HepG2 (cell line): Measurements from ENCODE around the gene TMED6. TPM values are rescaled to one million over a fixed set of nuclear protein-coding genes. Genes with fewer than 3 reads are reported as not detected.

ENCODE experiments used
- ARNT2 ChIP-seq: sonication (generic); formaldehyde crosslinking; IDR thresholded peaks from 2 replicates; pipeline ENCODE4 v1.8.0; 2022; ENCODE audit warnings: mild to moderate bottlenecking, low read depth, missing genetic modification reagents, moderate library complexity
- BRCA1 ChIP-seq: sonication (generic); formaldehyde crosslinking; IDR thresholded peaks from 2 replicates; pipeline ENCODE4 v1.4.0; 2020; ENCODE audit warnings: missing genetic modification reagents
- CENPX ChIP-seq: sonication (generic); formaldehyde crosslinking; IDR thresholded peaks from 2 replicates; pipeline ENCODE4 v1.9.0; 2021; ENCODE audit warnings: mild to moderate bottlenecking, missing genetic modification reagents, moderate library complexity
- DMAP1 ChIP-seq: IDR thresholded peaks from 2 replicates; pipeline ENCODE4 v1.6.1; 2016
- DPF2 ChIP-seq: sonication (generic); formaldehyde crosslinking; IDR thresholded peaks from 2 replicates; pipeline ENCODE4 v1.4.0; 2020; ENCODE audit warnings: mild to moderate bottlenecking, low read depth, missing genetic modification reagents, borderline replicate concordance
- EED ChIP-seq: sonication (generic); formaldehyde crosslinking; IDR thresholded peaks from 2 replicates; pipeline ENCODE4 v1.5.0; 2020; ENCODE audit warnings: mild to moderate bottlenecking, missing genetic modification reagents
- GMEB2 ChIP-seq: IDR thresholded peaks from 2 replicates; pipeline ENCODE4 v1.6.1; 2016; ENCODE audit warnings: missing biosample characterization, missing genetic modification reagents, low read depth
- MIER3 ChIP-seq: IDR thresholded peaks from 2 replicates; pipeline ENCODE4 v1.6.1; 2016; ENCODE audit warnings: missing compliant biosample characterization, borderline replicate concordance
- NFE2L2 ChIP-seq: fragments of 150-350 bp; IDR thresholded peaks from 2 replicates; pipeline ENCODE4 v1.6.1; 2014; ENCODE audit warnings: low read length
- NFKB2 ChIP-seq: sonication (generic); formaldehyde crosslinking; IDR thresholded peaks from 2 replicates; pipeline ENCODE4 v1.4.0; 2020; ENCODE audit warnings: missing genetic modification reagents, borderline replicate concordance
- NR2F1 ChIP-seq, 2 experiments: fragments of 450-650 bp in 1 of 2; formaldehyde crosslinking in 1 of 2; IDR thresholded peaks; 2 replicates each; pipeline versions ENCODE4 v1.5.0 to v1.6.1; 2016 to 2020; ENCODE audit warnings: mild to moderate bottlenecking in 1 of 2, missing compliant biosample characterization in 1 of 2, missing genetic modification reagents in 1 of 2, moderate library complexity in 1 of 2
- SCMH1 ChIP-seq: sonication (generic); formaldehyde crosslinking; IDR thresholded peaks from 2 replicates; pipeline ENCODE4 v1.9.0; 2021; ENCODE audit warnings: missing genetic modification reagents, mild to moderate bottlenecking, borderline replicate concordance
- SP2 ChIP-seq: sonication (generic); formaldehyde crosslinking; IDR thresholded peaks from 2 replicates; pipeline ENCODE4 v1.5.1; 2020; ENCODE audit warnings: mild to moderate bottlenecking, missing genetic modification reagents
- SSRP1 ChIP-seq: IDR thresholded peaks from 2 replicates; pipeline ENCODE4 v1.6.1; 2016; ENCODE audit warnings: control low read depth
- TGIF2 ChIP-seq: IDR thresholded peaks from 2 replicates; pipeline ENCODE4 v1.6.1; 2016; ENCODE audit warnings: control low read depth, missing compliant biosample characterization
- TMF1 ChIP-seq: sonication (generic); formaldehyde crosslinking; IDR thresholded peaks from 2 replicates; pipeline ENCODE4 v1.8.1; 2022; ENCODE audit warnings: low read depth, missing genetic modification reagents
- TOE1 ChIP-seq: sonication (generic); formaldehyde crosslinking; IDR thresholded peaks from 2 replicates; pipeline ENCODE4 v1.4.0; 2020; ENCODE audit warnings: mild to moderate bottlenecking, missing genetic modification reagents
- TP53 ChIP-seq: sonication (generic); formaldehyde crosslinking; conservative IDR thresholded peaks from 2 replicates; pipeline ENCODE4 v1.4.0; 2020; ENCODE audit warnings: missing genetic modification reagents
- ZHX2 ChIP-seq, 2 experiments: sonication (generic) in 1 of 2; formaldehyde crosslinking in 1 of 2; IDR thresholded peaks; 2 replicates each; pipeline versions ENCODE4 v1.6.1 to v1.9.0; 2014 to 2022; ENCODE audit warnings: antibody characterized with exemption in 1 of 2, borderline replicate concordance in 1 of 2, inconsistent platforms in 1 of 2, low read depth in 1 of 2, missing genetic modification reagents in 1 of 2
- ZNF138 ChIP-seq: sonication (generic); formaldehyde crosslinking; IDR thresholded peaks from 2 replicates; pipeline ENCODE4 v1.5.0; 2020; ENCODE audit warnings: mild to moderate bottlenecking, low read depth, missing genetic modification reagents
- ZNF264 ChIP-seq: sonication (generic); formaldehyde crosslinking; IDR thresholded peaks from 2 replicates; pipeline ENCODE4 v1.4.0; 2020; ENCODE audit warnings: missing genetic modification reagents
- ZNF781 ChIP-seq: sonication (generic); formaldehyde crosslinking; IDR thresholded peaks from 2 replicates; pipeline ENCODE4 v1.5.1; 2020; ENCODE audit warnings: borderline replicate concordance, mild to moderate bottlenecking, missing genetic modification reagents; ENCODE audit errors: not compliant biosample characterization
- ZSCAN31 ChIP-seq: sonication (generic); formaldehyde crosslinking; IDR thresholded peaks from 2 replicates; pipeline ENCODE4 v1.5.0; 2020; ENCODE audit warnings: low read depth, mild to moderate bottlenecking, missing genetic modification reagents
- ZZZ3 ChIP-seq: sonication (generic); formaldehyde crosslinking; IDR thresholded peaks from 2 replicates; pipeline ENCODE4 v1.4.0; 2020; ENCODE audit warnings: missing genetic modification reagents, mild to moderate bottlenecking, borderline replicate concordance
- polyA plus RNA-seq, 8 experiments: library from polyadenylated mRNA; depleted of rRNA in 3 of 8; stranded (reverse) in 7 of 8; unstranded in 1 of 8; fragments of >200 nt; fragmentation: Illumina TruSeq in 4 of 8; extraction: Trizol in 4 of 8; gene quantifications; 2 replicates each; pipeline versions ENCODE4 v1.2.1 to v1.2.3, GENCODE V29; 2011 to 2016; ENCODE audit warnings: low read depth in 4 of 8, missing spikeins in 1 of 8, mixed read lengths in 1 of 8; ENCODE audit not compliant: insufficient read depth in 1 of 8
- total RNA-seq, 5 experiments: library from RNA; depleted of rRNA; stranded (reverse); fragments of >200 nt; fragmentation: Illumina TruSeq; extraction: Trizol; gene quantifications; 2 replicates each; pipeline ENCODE4 v1.2.3, GENCODE V29; 2016; ENCODE audit warnings: low read depth in 1 of 5

Gene TMED6
- total and polyA plus RNA-seq, 2 of the 13 experiments (the other 11 are each of a cell fraction or from before 2014, with no cell fraction given), result 9.8 to 14.4 TPM

GRCh38 chr16:69326172-69326873, 25.3 kb downstream of the TMED6 start (continued):
- TF ChIP-seq ZHX2 (IDR thresholded peaks at IDR 0.05; ENCODE audit: low read depth) (no peak), ZHX2 (CRISPR knock-in tag; IDR thresholded peaks at IDR 0.05; ENCODE audit: borderline replicate concordance) (no peak), SSRP1 (CRISPR knock-in tag) (no peak), SCMH1 (CRISPR knock-in tag) (no peak), ZNF781 (CRISPR knock-in tag) (peak; percentile 45), TP53 (CRISPR knock-in tag) (no peak), NFKB2 (CRISPR knock-in tag) (no peak), ZNF264 (CRISPR knock-in tag) (peak; percentile 91; the same call in 1 of the 2 replicates), TOE1 (CRISPR knock-in tag) (no peak), EED (CRISPR knock-in tag) (no peak), DPF2 (CRISPR knock-in tag) (peak; percentile 55; the same call in 1 of the 2 replicates), ZNF138 (CRISPR knock-in tag) (no peak), GMEB2 (CRISPR knock-in tag) (no peak), CENPX (no peak), TGIF2 (CRISPR knock-in tag) (peak; percentile 95), SP2 (CRISPR knock-in tag) (no peak), BRCA1 (CRISPR knock-in tag) (no peak; the same call in 1 of the 2 replicates), TMF1 (CRISPR knock-in tag) (no peak), DMAP1 (CRISPR knock-in tag) (peak; percentile 88), NR2F1 (CRISPR knock-in tag; IDR thresholded peaks at IDR 0.05) (peak; percentile 38 to 61; a peak in 2 of 4 replicates), ZSCAN31 (CRISPR knock-in tag) (0 out of 2 replicates have a peak, but pooled peaks have one; percentile 48), ZZZ3 (CRISPR knock-in tag) (peak; percentile 71; the same call in 1 of the 2 replicates), ARNT2 (CRISPR knock-in tag) (peak; percentile 11; the same call in 1 of the 2 replicates), MIER3 (CRISPR knock-in tag) (peak; percentile 83; the same call in 1 of the 2 replicates), NFE2L2 (no peak)
